KMS-11 (cell line): ENCODE results near the gene RADIL.

Experiments
- H2AFZ ChIP-seq: fragments of 200-600 bp; sonication (generic); 2 replicates; pipeline ENCODE4 v1.6.1; 2016; ENCODE audit warnings: antibody characterized with exemption, mixed run types, low read depth
- H3K27ac ChIP-seq: fragments of 200-600 bp; sonication (generic); 2 replicates; pipeline ENCODE4 v1.6.1; 2016; ENCODE audit warnings: mild to moderate bottlenecking, mixed run types
- H3K27me3 ChIP-seq: fragments of 200-600 bp; sonication (generic); 2 replicates; pipeline ENCODE4 v1.6.1; 2017; ENCODE audit warnings: mild to moderate bottlenecking, low read depth, mixed run types, moderate library complexity; ENCODE audit not compliant: insufficient read depth
- H3K36me3 ChIP-seq: fragments of 200-600 bp; sonication (generic); 2 replicates; pipeline ENCODE4 v1.6.1; 2017; ENCODE audit warnings: mild to moderate bottlenecking, mixed run types; ENCODE audit not compliant: insufficient read depth
- H3K4me1 ChIP-seq: fragments of 200-600 bp; sonication (generic); 2 replicates; pipeline ENCODE4 v1.6.1; 2016; ENCODE audit warnings: mild to moderate bottlenecking, low read depth, mixed run types; ENCODE audit not compliant: poor library complexity, severe bottlenecking
- H3K4me2 ChIP-seq: fragments of 200-600 bp; sonication (generic); 2 replicates; pipeline ENCODE4 v1.7.0; 2016; ENCODE audit warnings: mild to moderate bottlenecking, mixed run types
- H3K4me3 ChIP-seq: fragments of 200-600 bp; sonication (generic); IDR thresholded peaks from 2 replicates; pipeline ENCODE4 v1.6.1; 2017; ENCODE audit warnings: low read depth, low read length, mixed read lengths; ENCODE audit not compliant: insufficient read depth
- H3K79me2 ChIP-seq: fragments of 200-600 bp; sonication (generic); 2 replicates; pipeline ENCODE4 v1.6.1; 2016; ENCODE audit warnings: low read depth, mixed run types; ENCODE audit not compliant: insufficient read depth
- H3K9ac ChIP-seq: fragments of 200-600 bp; sonication (generic); 2 replicates; pipeline ENCODE4 v1.6.1; 2016; ENCODE audit warnings: mild to moderate bottlenecking, mixed run types
- H4K20me1 ChIP-seq: fragments of 200-600 bp; sonication (generic); 2 replicates; pipeline ENCODE4 v1.6.1; 2016; ENCODE audit warnings: mild to moderate bottlenecking, mixed run types; ENCODE audit not compliant: insufficient read depth
- CTCF ChIP-seq: fragments of 200-600 bp; sonication (generic); conservative IDR thresholded peaks from 2 replicates; pipeline ENCODE4 v1.6.1; 2017; ENCODE audit warnings: low read depth, mild to moderate bottlenecking, antibody characterized with exemption, low read length, moderate library complexity, mixed read lengths

Gene RADIL

GRCh38 chr7:4772306-4772705 lies 111.2 kb downstream of the RADIL start:
- Histone ChIP-seq H3K4me3 (no peak overlapping the region), H3K4me1 (peaks cover 14% of the 10 kb centered on the region), H3K9ac (no peak overlapping the region), H3K79me2 (peaks cover 16% of the 10 kb centered on the region), H4K20me1 (no peaks in the 10 kb centered on the region), H3K27me3 (no peaks in the 10 kb centered on the region), H3K27ac (no peak overlapping the region), H3K4me2 (no peak overlapping the region), H2AFZ (no peak overlapping the region), H3K36me3 (no peaks in the 10 kb centered on the region)
- TF ChIP-seq CTCF: no peak

DNA sequence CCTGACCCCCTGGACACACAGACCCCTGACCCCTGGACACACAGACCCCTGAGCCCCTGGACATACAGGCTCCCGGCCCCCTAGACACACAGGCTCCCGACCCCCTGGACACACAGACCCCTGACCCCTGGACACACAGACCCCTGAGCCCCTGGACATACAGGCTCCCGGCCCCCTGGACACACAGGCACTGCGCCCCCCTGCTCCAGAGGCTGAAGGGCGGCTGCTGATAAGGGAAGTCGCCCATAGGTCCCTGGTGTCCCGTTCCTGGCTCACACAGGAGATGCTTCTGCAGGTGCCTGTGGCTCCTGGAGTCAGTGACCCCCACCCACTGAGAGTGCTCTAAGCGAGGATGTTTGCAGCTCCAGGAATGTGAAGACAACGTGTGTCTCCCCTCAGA lies 111.8 kb downstream of the RADIL start:
- H3K79me2 ChIP-seq: peaks cover 12% of the 10 kb centered on the region
- H3K9ac ChIP-seq: no peak overlapping the region
- H3K4me2 ChIP-seq: no peak overlapping the region
- no peak for TF ChIP-seq CTCF
- H3K27me3 ChIP-seq: no peaks in the 10 kb centered on the region
- no peak overlapping the region for H2AFZ ChIP-seq
- H3K4me1 ChIP-seq: peaks cover 11% of the 10 kb centered on the region
- H4K20me1 ChIP-seq: no peaks in the 10 kb centered on the region
- no peak overlapping the region for H3K4me3 ChIP-seq
- H3K27ac ChIP-seq: no peak overlapping the region
- H3K36me3 ChIP-seq: no peaks in the 10 kb centered on the region

DNA sequence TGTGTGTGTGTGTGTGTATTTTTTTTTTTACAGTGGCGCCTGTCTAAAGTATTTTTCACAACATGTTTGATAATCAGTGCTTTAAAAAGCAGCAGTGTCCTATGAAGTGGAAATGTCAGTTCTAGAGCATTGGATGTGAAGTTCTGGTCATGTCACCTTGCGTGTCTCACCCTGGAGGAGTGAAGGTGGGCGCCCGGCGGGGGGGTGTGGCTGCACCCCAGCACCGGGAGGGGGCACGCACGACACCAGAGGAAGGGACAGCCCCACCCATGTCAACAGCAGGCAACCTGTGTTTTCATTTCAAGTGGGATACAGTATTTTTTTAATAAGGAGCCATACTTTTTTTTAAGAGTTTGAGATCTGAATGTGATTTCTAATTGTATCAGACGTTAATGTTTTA lies 112.6 kb downstream of the RADIL start:
- Histone ChIP-seq H3K4me3 (no peak overlapping the region), H3K79me2 (peaks cover 3% of the 10 kb centered on the region), H3K27ac (no peak overlapping the region), H3K4me2 (no peak overlapping the region), H3K9ac (no peak overlapping the region), H2AFZ (no peak overlapping the region), H4K20me1 (no peaks in the 10 kb centered on the region), H3K27me3 (no peaks in the 10 kb centered on the region), H3K4me1 (peaks cover 7% of the 10 kb centered on the region), H3K36me3 (no peaks in the 10 kb centered on the region)
- TF ChIP-seq CTCF: no peak

DNA sequence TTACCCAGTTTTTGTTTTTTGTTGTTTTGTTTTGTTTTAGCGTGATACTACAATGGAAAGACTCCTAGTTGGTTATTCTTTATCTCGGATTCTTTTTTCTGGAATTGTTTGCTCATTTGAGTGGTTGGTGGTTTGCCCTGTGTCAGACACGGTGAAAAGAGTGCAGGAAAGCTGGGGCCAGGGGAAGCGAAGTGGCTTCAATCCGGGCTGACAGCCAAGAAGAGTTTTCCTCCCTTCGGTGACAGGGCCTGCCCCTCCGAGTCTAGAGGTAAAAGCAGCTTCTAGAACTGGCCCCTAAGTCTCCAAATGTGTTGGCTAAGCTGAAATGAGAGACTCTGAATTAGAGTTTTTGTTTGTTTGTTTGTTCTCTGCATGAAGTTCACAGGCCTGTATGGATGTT lies 113.8 kb downstream of the RADIL start:
- no peaks in the 10 kb centered on the region for H3K79me2 ChIP-seq
- no peak overlapping the region for H2AFZ ChIP-seq
- H3K4me3 ChIP-seq: no peak overlapping the region
- no peaks in the 10 kb centered on the region for H3K36me3 ChIP-seq
- H3K27me3 ChIP-seq: no peaks in the 10 kb centered on the region
- no peak for TF ChIP-seq CTCF
- no peak overlapping the region for H3K4me2 ChIP-seq
- no peak overlapping the region for H3K27ac ChIP-seq
- no peaks in the 10 kb centered on the region for H4K20me1 ChIP-seq
- no peak overlapping the region for H3K9ac ChIP-seq
- H3K4me1 ChIP-seq: peaks cover 7% of the 10 kb centered on the region
